Raji (cell line): ENCODE data around the gene SGPL1.

Experiments
- POLR2A ChIP-seq: IDR thresholded peaks from 2 replicates; pipeline ENCODE4 v1.6.1; 2011; ENCODE audit warnings: low read depth, low read length, control low read depth; ENCODE audit not compliant: insufficient read depth

SGPL1 gene

DNA sequence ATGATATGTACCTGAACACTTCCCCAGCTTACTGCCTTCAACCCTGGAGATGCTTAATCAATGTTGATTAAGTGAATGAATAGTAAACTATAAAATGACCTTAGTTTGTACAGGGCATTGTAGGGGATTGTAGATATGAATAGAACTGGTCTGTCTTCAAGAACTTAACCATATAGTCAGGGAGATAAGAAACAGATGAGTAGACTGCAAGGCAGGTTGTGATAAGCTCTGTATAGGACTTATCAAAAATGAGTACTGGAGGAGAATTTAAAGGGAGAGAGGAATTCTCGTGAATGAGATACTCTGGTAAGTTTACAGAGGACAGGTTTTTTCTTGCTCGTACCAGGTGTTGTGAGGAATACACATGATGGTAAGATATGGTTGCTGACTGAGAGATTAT lies 27.6 kb downstream of the SGPL1 start:
- no peak for TF ChIP-seq POLR2A

DNA sequence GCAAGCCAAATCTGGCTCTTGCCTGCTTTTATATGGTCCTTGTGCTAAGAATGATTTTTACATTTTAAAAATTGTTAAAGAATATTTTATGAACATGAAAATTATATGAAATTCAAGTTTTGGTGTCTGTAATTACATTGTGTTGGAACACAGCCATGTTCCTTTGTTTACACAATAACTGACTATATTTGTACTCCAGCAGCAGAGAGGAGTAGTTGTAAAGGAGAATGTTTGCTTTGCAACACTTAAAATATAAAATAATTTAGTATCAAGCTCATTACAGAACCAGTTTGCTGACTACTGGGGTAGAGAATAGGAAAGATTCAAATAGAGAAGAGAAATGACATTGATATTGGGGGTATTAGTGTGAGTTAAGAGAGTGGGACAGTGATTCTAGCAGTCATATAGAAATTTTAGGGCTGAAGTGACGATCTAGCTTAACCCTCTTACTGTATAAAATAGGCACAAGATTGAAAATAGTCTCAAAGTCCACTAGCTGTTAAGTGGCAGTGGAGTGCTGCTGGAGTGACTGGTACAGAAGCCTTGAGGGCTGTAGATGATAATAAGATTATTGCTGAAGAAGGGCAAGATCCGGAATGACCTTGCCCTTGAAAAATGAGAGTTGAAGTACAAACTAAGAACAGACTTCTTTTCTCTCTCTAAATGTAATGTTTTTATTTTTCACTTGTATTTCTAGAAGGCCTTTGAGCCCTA lies 28.2 kb downstream of the SGPL1 start:
- no peak for TF ChIP-seq POLR2A

DNA sequence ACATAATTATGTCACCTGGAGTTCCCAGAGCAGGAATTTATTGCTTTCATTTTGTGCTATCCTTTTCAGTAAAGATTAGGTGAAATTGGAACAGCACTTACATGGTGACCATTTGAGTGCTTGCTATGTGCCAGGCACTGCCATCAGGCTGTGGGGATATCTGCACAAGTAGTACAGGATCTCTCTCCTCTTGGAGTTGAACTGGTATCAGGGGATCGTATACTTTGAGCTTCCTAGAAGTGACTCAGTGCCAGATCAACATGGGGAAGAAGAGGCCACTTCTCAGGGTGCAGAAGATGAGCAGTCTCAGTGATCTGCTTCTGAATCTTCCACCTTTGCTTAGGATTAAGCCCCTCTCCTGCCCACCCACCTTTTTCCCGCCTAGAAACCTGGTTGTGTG lies 29.5 kb downstream of the SGPL1 start:
- TF ChIP-seq POLR2A, result no peak

DNA sequence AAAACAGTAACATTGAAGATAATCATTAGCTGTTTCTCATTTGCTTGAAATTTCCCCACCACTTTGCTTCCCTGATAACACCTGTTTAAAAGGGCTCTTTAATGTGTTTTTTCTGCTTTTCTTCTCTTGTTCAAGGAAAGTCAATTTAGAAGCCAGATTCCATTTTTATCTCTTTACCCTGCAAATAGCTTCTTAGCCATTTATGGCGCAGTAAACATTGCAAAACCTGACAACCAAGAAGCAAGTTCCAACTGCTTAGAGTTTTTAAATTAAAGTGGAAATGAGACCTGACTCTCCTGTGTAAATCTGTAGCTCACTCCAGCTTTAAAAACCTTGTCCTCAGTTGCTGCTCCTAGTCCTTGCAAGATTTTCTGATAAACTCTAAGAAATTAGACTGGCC lies 30.1 kb downstream of the SGPL1 start:
- no peak for TF ChIP-seq POLR2A

DNA sequence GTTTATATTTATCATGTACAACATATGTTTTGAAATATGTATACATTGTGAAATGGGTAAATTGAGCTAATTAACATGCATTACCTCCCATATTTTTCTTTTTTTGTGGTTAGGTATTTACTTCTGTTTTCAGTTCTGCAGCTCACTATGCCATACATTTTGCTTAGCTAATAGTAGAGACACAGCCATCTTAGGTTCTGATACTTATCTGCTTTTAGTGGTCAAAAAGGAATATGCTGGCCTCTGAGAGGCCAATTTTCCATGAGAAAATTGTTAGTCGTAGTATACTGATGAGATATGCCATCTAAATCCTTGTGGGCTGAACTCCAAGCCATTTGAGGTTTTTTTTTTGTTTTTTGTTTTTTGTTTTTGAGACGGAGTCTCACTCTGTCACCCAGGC lies 31.0 kb downstream of the SGPL1 start:
- no peak for TF ChIP-seq POLR2A

DNA sequence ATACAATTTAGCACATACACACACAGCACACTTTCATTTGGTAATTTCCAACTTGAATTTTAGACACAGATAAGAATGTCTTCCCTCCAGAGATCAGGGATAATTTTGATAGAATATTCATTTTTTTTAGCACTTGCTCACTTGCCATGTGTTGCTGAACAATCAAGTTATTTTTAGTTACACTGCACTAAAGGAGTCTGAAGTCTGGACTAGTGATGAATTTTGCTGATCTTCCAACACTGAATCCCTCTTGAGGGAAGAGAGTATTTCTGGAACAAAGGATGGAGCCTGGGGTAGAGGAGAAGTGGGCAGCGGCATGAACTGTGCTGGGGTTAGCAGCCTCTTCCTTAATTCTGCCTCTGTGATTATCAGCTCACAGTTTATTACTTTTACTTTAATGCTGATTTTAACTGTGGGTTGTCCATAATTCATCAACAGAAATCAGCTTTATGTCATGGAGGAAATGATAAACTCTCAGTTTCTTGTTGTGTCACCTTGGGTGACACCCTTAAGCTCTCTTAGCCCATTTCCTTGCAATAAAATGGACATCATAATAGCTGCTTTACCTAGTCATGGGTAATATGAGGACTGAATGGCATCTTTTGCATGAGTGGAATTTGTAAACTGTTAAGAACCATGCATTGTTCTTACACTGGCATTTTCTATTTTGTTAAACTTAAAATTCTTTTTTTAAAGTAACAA lies 32.1 kb downstream of the SGPL1 start:
- no peak for TF ChIP-seq POLR2A

DNA sequence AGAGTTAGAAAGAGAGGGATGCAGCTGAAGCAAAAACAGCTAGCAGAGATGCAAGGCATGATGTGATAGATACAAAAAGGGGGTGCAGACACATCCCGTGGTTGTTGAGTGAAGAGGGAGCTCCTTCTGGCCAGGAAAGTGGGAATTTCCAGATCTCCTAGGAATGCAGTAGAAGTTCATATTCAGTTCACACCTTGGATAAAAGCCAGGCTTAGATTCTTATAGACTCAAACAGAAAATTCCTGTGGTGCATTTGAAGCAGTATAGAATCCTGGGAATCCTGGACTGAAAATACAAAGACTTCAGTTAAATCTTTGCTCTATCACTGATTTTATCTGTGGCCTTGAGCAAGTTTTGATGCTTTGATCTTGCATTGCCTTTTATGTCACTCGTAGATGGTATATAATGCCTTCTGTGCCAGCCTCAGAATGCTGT lies 33.9 kb downstream of the SGPL1 start:
- TF ChIP-seq POLR2A, result no peak

DNA sequence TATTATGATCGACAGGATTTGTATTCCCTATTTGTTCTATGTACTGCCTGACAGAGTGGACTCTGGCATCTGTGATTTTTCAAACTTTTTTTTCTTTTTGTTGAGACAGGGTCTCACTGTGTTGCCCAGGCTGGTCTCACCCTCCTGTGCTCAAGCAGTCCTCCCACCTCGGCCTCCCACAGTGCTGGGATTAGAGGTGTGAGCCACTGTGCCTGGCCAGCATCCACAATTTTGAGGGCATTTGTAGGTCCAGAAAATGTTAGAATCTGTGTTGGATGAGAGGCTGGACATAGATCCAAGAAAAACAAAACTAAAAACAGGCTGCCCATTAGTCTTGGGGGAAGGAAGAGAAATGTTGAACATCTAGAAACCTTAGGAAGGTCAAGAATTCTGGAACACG lies 34.3 kb downstream of the SGPL1 start:
- no peak for TF ChIP-seq POLR2A

DNA sequence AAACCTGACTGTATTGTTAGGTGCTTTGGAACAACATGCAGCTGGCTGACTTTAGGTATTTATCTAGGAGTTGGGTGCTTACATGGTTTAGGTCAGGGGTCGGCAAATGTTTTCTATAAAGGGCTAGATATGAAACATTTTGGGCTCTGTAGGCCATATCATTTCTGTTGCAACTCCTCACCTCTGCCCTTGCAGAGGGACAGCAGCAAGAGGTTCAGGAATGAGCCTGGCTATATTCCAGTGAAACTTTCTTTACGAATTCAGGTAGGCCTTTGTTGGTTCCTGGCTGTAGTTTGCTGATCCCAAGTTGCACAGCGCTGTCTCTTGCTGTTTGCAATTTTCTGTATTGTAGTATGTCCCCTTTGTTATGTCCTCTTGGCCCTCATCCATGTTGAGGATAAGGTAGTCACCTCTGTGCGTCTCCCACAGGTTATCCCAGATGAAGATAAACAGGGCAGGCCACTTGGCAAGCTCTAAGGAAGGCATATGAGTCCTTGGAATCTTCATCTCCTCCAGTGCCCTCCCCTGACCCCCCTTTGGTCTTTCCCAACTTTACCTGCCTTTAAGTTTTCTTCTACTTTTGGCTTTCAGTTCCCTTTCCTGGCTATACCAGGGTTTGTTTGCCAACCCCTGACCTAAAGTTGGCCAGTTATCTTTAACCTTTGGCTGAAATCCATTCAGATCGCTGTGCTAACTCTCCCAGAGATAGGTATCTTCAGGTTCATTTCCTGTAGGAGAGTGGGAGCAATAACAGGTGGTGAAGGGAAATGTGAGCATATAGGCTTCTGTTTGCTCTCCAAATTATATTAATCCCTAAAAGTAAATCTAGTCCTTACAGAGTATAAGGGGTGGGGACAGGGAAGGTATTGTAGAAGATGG lies 36.1 kb downstream of the SGPL1 start:
- TF ChIP-seq POLR2A, result no peak

DNA sequence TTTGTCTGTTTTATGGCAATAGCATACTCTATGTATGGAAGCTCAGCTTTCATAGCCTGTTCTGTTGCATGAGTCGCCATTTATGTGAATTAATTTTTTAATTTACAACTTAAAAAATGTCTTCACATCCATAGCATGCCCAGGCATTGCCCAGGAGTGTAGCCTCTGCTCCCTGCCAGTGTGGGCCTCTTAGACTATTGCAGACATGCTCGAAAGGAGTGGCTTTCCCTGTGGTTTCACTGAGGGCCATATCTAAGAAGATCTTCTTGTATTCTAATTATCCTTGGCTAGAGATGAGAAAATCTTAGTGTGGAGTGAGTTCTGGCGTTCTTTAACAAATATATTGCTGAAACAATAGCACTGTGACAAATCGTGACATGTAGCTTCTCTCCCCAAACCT lies 37.3 kb downstream of the SGPL1 start:
- TF ChIP-seq POLR2A, result no peak

DNA sequence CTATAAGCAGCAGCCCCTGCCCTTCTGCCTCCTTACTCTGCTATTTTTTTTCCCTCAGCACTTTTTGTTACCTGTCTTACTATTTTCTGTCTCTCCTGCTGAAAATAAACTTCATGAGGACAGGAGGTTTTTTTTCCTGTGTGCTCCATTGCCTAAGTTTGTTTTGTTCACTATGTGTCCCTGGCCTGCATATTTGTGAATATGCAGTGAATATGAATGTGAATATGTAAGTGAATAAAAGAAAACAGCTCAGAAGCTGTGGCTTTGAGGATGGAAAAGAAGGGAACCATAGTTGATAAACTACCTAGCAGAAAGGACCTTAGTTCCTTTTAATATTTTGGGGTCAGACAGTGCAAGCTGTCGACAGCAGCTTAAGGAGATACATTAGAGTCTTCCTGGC lies 37.7 kb downstream of the SGPL1 start:
- TF ChIP-seq POLR2A, result no peak

DNA sequence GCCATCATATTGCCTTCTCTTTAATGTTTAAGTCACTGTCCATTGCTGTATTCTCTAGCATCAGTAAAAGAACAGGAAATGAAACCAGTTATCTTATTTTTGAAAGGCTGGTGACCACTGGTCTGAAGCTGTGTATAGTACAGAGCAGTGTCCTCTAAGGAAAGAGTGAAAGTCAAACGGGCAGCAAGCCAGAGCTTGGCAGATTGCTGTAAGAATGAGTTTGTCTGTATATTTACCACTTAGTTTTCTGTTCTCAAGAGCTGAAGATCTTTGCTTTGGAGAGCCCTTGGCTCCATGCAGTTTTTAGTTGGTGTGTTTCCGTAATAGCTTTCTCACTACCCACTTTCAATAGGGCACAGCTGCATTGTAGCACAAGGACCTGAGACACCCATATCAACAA lies 40.7 kb downstream of the SGPL1 start:
- TF ChIP-seq POLR2A, result no peak

DNA sequence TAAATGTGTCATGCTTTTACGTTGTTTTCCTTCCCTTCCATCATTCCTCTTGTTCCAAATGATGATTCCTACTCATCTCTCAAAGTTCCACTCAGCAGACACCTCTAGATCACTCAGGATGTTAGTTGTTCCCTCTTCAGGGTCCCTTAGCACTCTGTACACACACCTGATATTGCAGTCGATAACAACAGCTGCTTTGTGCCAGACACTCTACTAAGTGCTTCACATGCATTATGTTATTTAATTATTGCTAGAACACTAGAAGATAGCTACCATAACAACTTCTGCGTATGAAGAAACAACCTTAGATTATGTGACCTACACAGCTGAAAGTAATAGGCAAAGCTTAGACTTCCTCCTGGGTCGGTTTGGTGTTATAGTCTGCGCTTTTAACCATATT lies 43.0 kb downstream of the SGPL1 start:
- no peak for TF ChIP-seq POLR2A

DNA sequence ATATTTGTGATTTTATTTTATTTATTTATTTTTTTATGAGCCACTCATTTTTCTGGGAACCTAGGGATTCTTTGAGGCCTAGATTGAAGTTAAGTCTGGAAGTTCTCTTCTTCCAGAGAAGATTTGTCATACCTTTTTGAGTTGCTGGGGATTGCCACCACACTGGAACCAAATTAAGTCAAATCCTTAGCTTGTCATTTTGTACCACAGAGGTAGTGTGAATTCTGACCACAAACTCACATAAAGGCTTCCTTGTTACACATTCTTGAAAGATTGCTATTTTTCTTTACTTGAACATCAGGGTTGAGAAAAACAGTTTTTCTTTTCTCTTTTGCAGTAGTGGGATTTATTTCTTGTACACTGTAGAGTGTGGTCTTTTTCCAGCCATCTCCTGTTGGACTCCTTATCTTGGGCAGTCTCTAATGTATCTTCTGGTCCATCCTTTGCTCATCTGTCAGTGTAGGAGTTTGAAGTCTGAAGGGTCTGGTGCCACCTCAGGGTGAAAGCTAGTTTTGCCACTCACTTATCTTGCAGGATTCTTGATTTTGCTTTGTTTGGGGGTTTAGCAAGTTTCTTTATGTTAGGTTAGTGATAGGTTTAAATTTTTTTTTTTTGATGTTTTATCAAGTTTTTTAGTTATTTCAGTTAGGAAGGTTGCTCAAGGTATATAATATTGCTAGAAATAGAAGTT lies 47.9 kb downstream of the SGPL1 start:
- no peak for TF ChIP-seq POLR2A

DNA sequence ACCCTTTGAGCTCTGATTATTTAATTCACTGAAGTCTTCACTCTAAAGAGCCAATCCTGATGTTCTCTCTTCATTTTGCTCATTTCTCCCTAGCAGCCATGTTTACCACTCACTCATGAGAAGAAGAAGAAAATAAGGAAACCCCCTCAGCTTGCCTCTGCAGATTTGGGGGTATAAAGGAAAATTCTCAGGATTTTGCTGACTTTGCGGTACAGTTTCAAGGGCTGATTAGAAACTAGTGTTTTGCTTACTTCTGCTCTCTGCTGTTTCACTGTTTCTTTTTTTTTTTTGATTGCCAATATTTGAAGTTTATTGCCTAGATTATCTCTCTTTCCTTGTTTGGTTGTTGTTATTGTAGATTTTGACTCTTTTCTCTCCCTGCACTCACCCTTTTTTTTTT lies 49.2 kb downstream of the SGPL1 start:
- no peak for TF ChIP-seq POLR2A

DNA sequence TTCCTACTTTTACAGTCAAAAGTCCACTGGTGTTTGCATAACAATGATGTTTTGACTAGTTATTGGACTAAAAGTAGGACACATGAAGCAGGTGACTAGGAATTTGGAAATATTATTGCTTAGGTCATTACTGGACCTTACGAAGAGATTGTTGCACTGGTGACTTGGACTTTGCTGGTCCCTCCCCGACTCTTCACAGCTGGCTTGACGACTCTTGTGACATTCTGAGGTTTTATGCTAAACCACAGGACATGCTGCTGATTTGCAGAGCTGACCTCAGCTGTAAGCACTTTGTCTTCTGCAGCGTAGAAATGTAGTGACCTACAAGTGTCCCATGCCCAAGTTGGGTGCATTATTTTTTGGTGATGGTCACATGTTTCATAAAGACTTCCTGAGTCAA lies 50.7 kb downstream of the SGPL1 start:
- no peak for TF ChIP-seq POLR2A

DNA sequence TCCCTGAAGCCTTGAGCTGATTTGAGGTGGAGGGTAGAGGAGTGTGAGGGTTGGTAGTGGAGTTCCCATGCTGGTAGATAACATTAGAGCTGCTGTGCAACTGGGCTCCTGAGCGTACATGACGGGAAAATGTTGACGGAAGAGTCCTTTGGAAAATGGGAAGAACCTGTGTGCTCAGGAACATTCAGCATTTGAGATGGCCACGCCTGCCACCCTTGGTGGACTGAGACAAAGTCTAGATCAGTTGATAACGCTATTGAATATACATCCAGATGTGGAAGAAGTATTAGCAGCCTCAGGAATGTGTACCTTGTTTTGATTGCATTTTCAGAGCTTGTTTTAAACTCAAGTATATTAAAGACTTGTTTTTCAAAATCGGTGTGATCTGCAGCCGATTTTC lies 56.5 kb downstream of the SGPL1 start:
- TF ChIP-seq POLR2A, result no peak
